D721Med (cell line): ENCODE measurements around the gene NSD2.
A peak's percentile ranks its signal among the peaks of the same experiment; 100 is the strongest.

Experiments used
- DNase-seq: peaks from one replicate; pipeline ENCODE4 v3.0.0; 2011; ENCODE audit warnings: low spot score; ENCODE audit not compliant: insufficient read length
- FAIRE-seq: peaks from 2 replicates; lab custom pipeline; 2011; peaks lifted over from hg19 to GRCh38; lab: Jason Lieb, UNC
- CTCF ChIP-seq: IDR thresholded peaks from 2 replicates; pipeline ENCODE4 v1.5.1; 2012; ENCODE audit warnings: mild to moderate bottlenecking, control low read depth; ENCODE audit not compliant: insufficient read depth; ENCODE audit errors: missing control alignments

Gene NSD2

GRCh38 chr4:1984406-1985191, 113.4 kb downstream of the NSD2 start:
- DNase-seq, result no peak
- FAIRE-seq, result no peak
- no peak for TF ChIP-seq CTCF

DNA sequence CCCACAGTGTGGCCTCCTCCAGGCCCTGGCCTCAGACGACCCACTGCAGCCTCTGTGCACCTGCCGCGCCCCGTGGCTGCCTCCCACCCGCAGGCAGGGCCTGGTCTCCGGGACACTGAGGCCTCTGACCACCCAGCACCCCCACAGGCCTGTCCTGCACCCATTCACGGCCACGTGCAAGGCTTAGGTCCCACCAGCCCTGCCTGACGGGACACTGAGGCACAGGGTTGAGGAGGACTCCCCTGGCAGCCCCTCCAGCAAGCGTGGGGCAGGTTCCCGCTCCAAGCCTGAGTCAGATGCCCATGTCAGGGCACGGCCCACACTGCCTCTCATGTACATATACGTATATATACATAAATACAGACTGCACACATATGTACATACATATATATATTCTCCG, 114.1 kb downstream of the NSD2 start:
- DNase-seq (no peak), FAIRE-seq (no peak)
- TF ChIP-seq CTCF, result no peak

DNA sequence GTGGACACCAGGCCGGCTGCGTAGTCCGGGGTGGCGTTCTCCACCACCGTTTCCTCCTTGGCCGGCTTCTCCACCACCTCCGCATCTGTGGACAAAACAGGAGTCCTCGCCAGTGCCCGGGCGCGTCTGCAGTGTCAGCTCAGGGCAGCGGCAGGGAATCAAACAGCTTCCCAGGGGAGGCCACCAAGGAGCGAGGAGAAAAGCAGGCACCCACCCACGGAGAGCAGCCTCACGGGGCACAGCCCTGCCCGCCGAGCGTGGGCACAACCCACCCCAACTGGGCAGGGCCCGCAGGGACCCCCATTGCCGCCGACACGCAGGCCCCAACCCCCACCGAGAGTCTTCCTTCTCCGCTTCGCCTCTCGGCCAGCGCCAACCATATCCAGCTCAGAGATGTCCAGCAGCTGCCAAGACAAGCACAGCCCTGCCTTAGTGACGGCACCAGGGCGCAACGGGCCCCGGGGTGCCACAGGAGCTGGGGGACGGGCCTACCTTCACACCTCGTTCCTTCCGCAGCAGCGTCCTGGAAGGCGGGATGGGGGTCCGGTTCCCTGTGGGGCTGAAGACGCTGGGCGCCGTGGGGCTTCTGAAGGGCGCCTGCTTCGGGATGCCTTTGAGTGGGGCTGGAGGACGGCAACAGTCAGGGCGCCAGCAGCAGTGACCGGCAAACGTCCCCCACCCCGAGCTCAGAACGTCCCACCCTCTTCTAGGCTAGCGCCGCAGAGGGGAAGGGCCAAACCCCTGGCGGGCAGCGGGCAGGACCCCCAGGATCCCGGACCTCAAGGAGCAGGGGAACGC, 114.8 kb downstream of the NSD2 start:
- FAIRE-seq (no peak), DNase-seq (peak; percentile 5)
- no peak for TF ChIP-seq CTCF

- FAIRE-seq (no peak), DNase-seq (no peak)
- TF ChIP-seq CTCF, result no peak
Observed at GRCh38 chr4:1986578-1987210, 115.5 kb downstream of the NSD2 start.

DNA sequence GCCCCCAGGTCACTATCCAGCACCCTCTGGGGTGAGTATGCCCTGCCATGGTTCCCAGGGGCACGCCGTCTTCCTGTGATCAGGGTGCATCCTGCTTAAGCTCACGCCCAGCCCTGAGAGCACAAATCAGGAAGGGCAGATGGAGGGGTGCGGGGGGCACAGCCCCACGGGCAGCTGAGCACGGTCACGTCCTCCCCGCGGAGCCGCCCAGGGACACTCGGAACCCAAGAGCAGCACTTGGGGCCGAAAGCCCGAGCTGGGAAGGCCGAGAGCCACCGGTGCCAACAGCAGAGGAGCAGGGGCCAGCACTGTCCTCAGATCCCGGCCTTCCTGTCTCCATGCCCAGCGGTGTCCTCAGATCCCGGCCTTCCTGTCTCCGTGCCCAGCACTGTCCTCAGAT, 116.1 kb downstream of the NSD2 start:
- FAIRE-seq, result no peak
- no peak for TF ChIP-seq CTCF
- DNase-seq, result peak; percentile 5

GRCh38 chr4:1987721-1988326, 116.6 kb downstream of the NSD2 start:
- DNase-seq, result peak; percentile 8
- TF ChIP-seq CTCF, result no peak

More at GRCh38 chr4:1987721-1988326, 116.6 kb downstream of the NSD2 start:
- no peak for FAIRE-seq
